ENCODE data around the gene DSCAM. TPM values are rescaled to one million over a fixed set of nuclear protein-coding genes. Genes with fewer than 3 reads are reported as not detected.

Gene DSCAM
- total and polyA plus RNA-seq, 2 experiments from 2014 or later = 0.07 TPM; not detected in 1

DNA sequence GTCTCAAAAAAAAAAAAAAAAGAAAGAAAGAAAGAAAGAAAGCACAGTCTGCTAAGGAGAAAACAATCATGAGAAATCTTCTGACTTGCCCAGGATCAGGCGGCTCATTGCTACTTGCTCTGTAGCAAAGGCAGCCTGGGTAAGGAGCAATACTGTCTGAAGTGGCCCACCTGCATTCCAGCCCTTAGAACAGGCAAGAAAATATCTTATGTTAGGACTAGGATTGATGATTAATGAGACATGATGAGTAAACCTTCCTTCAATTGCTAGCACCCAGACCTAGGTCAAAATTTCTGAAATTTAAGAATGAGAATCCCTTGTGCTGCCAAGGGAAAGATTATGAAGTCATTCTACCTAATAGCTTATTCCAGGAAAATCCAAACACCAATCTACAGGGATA lies 140.8 kb downstream of the DSCAM start:
- peaks cover 6% of the 10 kb centered on the region; the same call in 1 of the 2 replicates for H3K36me3 ChIP-seq (ENCODE audit: insufficient read depth)
- H3K4me3 ChIP-seq = no peak overlapping the region
- Mint-ChIP-seq H3K9me3 (peaks cover 85% of the 10 kb centered on the region), H3K4me1 (no peaks in the 10 kb centered on the region), H3K36me3 (ENCODE audit: low read depth) (no peaks in the 10 kb centered on the region; the same call in 2 of the 3 replicates), H3K27ac (no peak overlapping the region), H3K27me3 (ENCODE audit: insufficient read depth, low read depth, poor library complexity) (no peaks in the 10 kb centered on the region), H3K4me3 (no peak overlapping the region)
- H3F3A ChIP-seq (replicated peaks; ENCODE audit: low read depth) = no peaks in the 10 kb centered on the region
- H3K27ac ChIP-seq (ENCODE audit: low read depth) = no peak overlapping the region
- no peaks in the 10 kb centered on the region for H3K27me3 ChIP-seq (ENCODE audit: insufficient read depth)
- no peak for TF ChIP-seq ZNF114 (CRISPR knock-in tag; IDR thresholded peaks at IDR 0.05)
- TF ChIP-seq ZNF331 (CRISPR knock-in tag; IDR thresholded peaks at IDR 0.05; ENCODE audit: low read depth) = no peak
- TF ChIP-seq STAT1 (IDR thresholded peaks at IDR 0.05; ENCODE audit: unreplicated experiment) = no peak
- TF ChIP-seq ETS1 (IDR thresholded peaks at IDR 0.05) = no peak
- TF ChIP-seq, protein P1, sequence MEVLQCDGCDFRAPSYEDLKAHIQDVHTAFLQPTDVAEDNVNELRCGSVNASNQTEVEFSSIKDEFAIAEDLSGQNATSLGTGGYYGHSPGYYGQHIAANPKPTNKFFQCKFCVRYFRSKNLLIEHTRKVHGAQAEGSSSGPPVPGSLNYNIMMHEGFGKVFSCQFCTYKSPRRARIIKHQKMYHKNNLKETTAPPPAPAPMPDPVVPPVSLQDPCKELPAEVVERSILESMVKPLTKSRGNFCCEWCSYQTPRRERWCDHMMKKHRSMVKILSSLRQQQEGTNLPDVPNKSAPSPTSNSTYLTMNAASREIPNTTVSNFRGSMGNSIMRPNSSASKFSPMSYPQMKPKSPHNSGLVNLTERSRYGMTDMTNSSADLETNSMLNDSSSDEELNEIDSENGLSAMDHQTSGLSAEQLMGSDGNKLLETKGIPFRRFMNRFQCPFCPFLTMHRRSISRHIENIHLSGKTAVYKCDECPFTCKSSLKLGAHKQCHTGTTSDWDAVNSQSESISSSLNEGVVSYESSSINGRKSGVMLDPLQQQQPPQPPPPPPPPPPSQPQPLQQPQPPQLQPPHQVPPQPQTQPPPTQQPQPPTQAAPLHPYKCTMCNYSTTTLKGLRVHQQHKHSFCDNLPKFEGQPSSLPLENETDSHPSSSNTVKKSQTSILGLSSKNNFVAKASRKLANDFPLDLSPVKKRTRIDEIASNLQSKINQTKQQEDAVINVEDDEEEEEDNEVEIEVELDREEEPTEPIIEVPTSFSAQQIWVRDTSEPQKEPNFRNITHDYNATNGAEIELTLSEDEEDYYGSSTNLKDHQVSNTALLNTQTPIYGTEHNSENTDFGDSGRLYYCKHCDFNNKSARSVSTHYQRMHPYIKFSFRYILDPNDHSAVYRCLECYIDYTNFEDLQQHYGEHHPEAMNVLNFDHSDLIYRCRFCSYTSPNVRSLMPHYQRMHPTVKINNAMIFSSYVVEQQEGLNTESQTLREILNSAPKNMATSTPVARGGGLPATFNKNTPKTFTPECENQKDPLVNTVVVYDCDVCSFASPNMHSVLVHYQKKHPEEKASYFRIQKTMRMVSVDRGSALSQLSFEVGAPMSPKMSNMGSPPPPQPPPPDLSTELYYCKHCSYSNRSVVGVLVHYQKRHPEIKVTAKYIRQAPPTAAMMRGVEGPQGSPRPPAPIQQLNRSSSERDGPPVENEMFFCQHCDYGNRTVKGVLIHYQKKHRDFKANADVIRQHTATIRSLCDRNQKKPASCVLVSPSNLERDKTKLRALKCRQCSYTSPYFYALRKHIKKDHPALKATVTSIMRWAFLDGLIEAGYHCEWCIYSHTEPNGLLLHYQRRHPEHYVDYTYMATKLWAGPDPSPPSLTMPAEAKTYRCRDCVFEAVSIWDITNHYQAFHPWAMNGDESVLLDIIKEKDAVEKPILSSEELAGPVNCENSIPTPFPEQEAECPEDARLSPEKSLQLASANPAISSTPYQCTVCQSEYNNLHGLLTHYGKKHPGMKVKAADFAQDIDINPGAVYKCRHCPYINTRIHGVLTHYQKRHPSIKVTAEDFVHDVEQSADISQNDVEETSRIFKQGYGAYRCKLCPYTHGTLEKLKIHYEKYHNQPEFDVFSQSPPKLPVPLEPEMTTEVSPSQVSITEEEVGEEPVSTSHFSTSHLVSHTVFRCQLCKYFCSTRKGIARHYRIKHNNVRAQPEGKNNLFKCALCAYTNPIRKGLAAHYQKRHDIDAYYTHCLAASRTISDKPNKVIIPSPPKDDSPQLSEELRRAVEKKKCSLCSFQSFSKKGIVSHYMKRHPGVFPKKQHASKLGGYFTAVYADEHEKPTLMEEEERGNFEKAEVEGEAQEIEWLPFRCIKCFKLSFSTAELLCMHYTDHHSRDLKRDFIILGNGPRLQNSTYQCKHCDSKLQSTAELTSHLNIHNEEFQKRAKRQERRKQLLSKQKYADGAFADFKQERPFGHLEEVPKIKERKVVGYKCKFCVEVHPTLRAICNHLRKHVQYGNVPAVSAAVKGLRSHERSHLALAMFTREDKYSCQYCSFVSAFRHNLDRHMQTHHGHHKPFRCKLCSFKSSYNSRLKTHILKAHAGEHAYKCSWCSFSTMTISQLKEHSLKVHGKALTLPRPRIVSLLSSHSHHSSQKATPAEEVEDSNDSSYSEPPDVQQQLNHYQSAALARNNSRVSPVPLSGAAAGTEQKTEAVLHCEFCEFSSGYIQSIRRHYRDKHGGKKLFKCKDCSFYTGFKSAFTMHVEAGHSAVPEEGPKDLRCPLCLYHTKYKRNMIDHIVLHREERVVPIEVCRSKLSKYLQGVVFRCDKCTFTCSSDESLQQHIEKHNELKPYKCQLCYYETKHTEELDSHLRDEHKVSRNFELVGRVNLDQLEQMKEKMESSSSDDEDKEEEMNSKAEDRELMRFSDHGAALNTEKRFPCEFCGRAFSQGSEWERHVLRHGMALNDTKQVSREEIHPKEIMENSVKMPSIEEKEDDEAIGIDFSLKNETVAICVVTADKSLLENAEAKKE (CRISPR knock-in tag; IDR thresholded peaks at IDR 0.05) = no peak
- TF ChIP-seq NANOG (IDR thresholded peaks at IDR 0.05; ENCODE audit: borderline replicate concordance) = no peak
- no peak for TF ChIP-seq EZH2 (IDR thresholded peaks at IDR 0.05; ENCODE audit: low read depth, unreplicated experiment)
- TF ChIP-seq EZH2phosphoT487 (IDR thresholded peaks at IDR 0.05; ENCODE audit: unreplicated experiment) = no peak
- H3K4me1 ChIP-seq (ENCODE audit: insufficient read depth) = no peaks in the 10 kb centered on the region
- H4K20me1 ChIP-seq (replicated peaks; ENCODE audit: insufficient read depth) = no peaks in the 10 kb centered on the region
- H3K9me2 ChIP-seq (ENCODE audit: insufficient read depth) = no peaks in the 10 kb centered on the region
- H3K79me2 ChIP-seq (replicated peaks; ENCODE audit: insufficient read depth) = no peaks in the 10 kb centered on the region
- no peak overlapping the region for H3K4me2 ChIP-seq
- H2AFZ ChIP-seq = no peak overlapping the region
- ATAC-seq (no peak), DNase-seq (ENCODE audit: low spot score) (no peak)

Measured in GM23338 (cell line).